Endothelial cell of umbilical vein (primary cell): Measurements from ENCODE around the gene CDCP1. TPM values are rescaled to one million over a fixed set of nuclear protein-coding genes. Genes with fewer than 3 reads are reported as not detected.

ENCODE experiments used
- BruUV-seq: library from RNA; stranded (reverse); fragments of 400-500 nt; replicated peaks from 2 replicates; lab custom pipeline; 2021; lab: Mats Ljungman, UMichigan
- CTCF ChIA-PET: fragments of 300-600, 350-600 bp; sonication (Branson Sonifier 250); formaldehyde crosslinking; loops from one replicate; lab custom pipeline; 2021; ENCODE audit warnings: antibody characterized with exemption, inconsistent platforms; lab: Charles Lee
- POLR2A ChIA-PET: fragments of 300-600, 350-600 bp; sonication (Branson Sonifier 250); formaldehyde crosslinking; loops from one replicate; lab custom pipeline; 2021; ENCODE audit warnings: antibody characterized with exemption, inconsistent platforms; lab: Charles Lee
- DNase-seq: peaks from one replicate; pipeline ENCODE4 v3.0.0-alpha.2; 2011; ENCODE audit warnings: low read depth, low spot score
- FAIRE-seq: peaks from 2 replicates; lab custom pipeline; 2011; peaks lifted over from hg19 to GRCh38; lab: Jason Lieb, UNC
- H2AFZ ChIP-seq: 2 replicates; pipeline ENCODE4 v1.6.0; 2012; ENCODE audit warnings: low read depth, low read length, control low read depth, inconsistent platforms
- H3K27ac ChIP-seq: 2 replicates; pipeline ENCODE4 v1.5.1; 2011; ENCODE audit warnings: low read depth, mild to moderate bottlenecking, control low read depth, low read length, moderate library complexity; ENCODE audit not compliant: insufficient read depth
- H3K27me3 ChIP-seq, 2 experiments: 2 replicates each; pipeline versions ENCODE4 v1.6.0 to v1.6.1; 2011; ENCODE audit warnings: low read length in 2 of 2, mixed read lengths in 1 of 2; ENCODE audit not compliant: control insufficient read depth in 2 of 2, insufficient read depth in 2 of 2
- H3K36me3 ChIP-seq, 2 experiments: 2 replicates in 1 of 2; 3 replicates in 1 of 2; pipeline ENCODE4 v1.5.1; 2011; ENCODE audit warnings: low read length in 2 of 2, mild to moderate bottlenecking in 1 of 2, moderate library complexity in 1 of 2; ENCODE audit not compliant: control insufficient read depth in 2 of 2, insufficient read depth in 2 of 2; ENCODE audit errors: extremely low read depth in 1 of 2
- H3K4me1 ChIP-seq: 3 replicates; pipeline ENCODE4 v1.5.1; 2011; ENCODE audit warnings: mild to moderate bottlenecking, low read length; ENCODE audit not compliant: control insufficient read depth, insufficient read depth; ENCODE audit errors: extremely low read depth
- H3K4me2 ChIP-seq: 2 replicates; pipeline ENCODE4 v1.6.1; 2011; ENCODE audit warnings: low read length, control low read depth, mixed read lengths; ENCODE audit not compliant: insufficient read depth
- H3K4me3 ChIP-seq, 3 experiments: fragments of 200-600 bp in 1 of 3; sonication (generic), shearing (Covaris generic) in 1 of 3; replicated peaks in 1 of 3; 2 replicates each; pipeline ENCODE4 v1.5.1; 2011 to 2016; ENCODE audit warnings: control low read depth in 3 of 3, low read length in 3 of 3, mild to moderate bottlenecking in 2 of 3, inconsistent platforms in 1 of 3, low read depth in 1 of 3, moderate library complexity in 1 of 3; ENCODE audit not compliant: insufficient read depth in 1 of 3
- H3K79me2 ChIP-seq: 2 replicates; pipeline ENCODE4 v1.6.0; 2012; ENCODE audit warnings: low read length, inconsistent platforms; ENCODE audit not compliant: control insufficient read depth, insufficient read depth
- H3K9ac ChIP-seq: replicated peaks from 2 replicates; pipeline ENCODE3; 2011; ENCODE audit warnings: low read length, control low read depth; ENCODE audit not compliant: insufficient read depth; ENCODE audit errors: extremely low read depth
- H3K9me1 ChIP-seq: replicated peaks from 3 replicates; pipeline ENCODE4 v1.6.0; 2011; ENCODE audit warnings: mild to moderate bottlenecking, low read length; ENCODE audit not compliant: control insufficient read depth, insufficient read depth; ENCODE audit errors: extremely low read depth
- H3K9me3 ChIP-seq: replicated peaks from 2 replicates; pipeline ENCODE4 v1.5.1; 2012; ENCODE audit warnings: low read length, inconsistent platforms; ENCODE audit not compliant: control insufficient read depth, insufficient read depth
- H4K20me1 ChIP-seq: replicated peaks from 2 replicates; pipeline ENCODE3; 2011; ENCODE audit warnings: mild to moderate bottlenecking, low read length; ENCODE audit not compliant: control insufficient read depth, insufficient read depth; ENCODE audit errors: extremely low read depth
- EZH2 ChIP-seq: IDR thresholded peaks from 2 replicates; pipeline ENCODE4 v1.6.1; 2012; ENCODE audit warnings: borderline replicate concordance, low read depth, mild to moderate bottlenecking, moderate library complexity, low read length, inconsistent platforms; ENCODE audit not compliant: severe bottlenecking
- FOS ChIP-seq: IDR thresholded peaks from 2 replicates; pipeline ENCODE4 v1.6.1; 2011; ENCODE audit warnings: mild to moderate bottlenecking, low read length, moderate library complexity, borderline replicate concordance; ENCODE audit not compliant: insufficient read depth
- GATA2 ChIP-seq: IDR thresholded peaks from 2 replicates; pipeline ENCODE4 v1.7.0; 2011; ENCODE audit warnings: low read depth, mild to moderate bottlenecking, moderate library complexity, mixed read lengths, low read length; ENCODE audit not compliant: insufficient read length, insufficient read depth
- JUN ChIP-seq: IDR thresholded peaks from 2 replicates; pipeline ENCODE4 v1.6.1; 2011; ENCODE audit warnings: borderline replicate concordance, low read depth; ENCODE audit not compliant: insufficient read length, insufficient read depth
- MYC ChIP-seq: IDR thresholded peaks from one replicate; pipeline ENCODE4 v1.6.1; 2011; ENCODE audit warnings: mild to moderate bottlenecking, low read depth, low read length
- POLR2A ChIP-seq: IDR thresholded peaks from 2 replicates; pipeline ENCODE4 v1.6.1; 2012; ENCODE audit warnings: low read depth, mild to moderate bottlenecking, control low read depth, low read length
- POLR2AphosphoS5 ChIP-seq: IDR thresholded peaks from 2 replicates; pipeline ENCODE4 v1.6.1; 2012; ENCODE audit warnings: low read depth, mild to moderate bottlenecking, control low read depth, low read length, moderate library complexity; ENCODE audit not compliant: insufficient read depth
- dilution Hi-C: fragments of 300-500 bp; cut with MboI; formaldehyde crosslinking; loops from one replicate; pipeline ENCODE4 v1.15.0; 2019; ENCODE audit warnings: low sequenced_read_pairs; ENCODE audit not compliant: extremely low pct_ligation_motif_present
- intact Hi-C: fragments of 100-400 bp; cut with micrococcal nuclease; formaldehyde crosslinking; loops from one replicate; pipeline ENCODE4 v1.10.0; 2022
- polyA plus RNA-seq, 4 experiments: library from polyadenylated mRNA; depleted of rRNA in 3 of 4; stranded (reverse) in 3 of 4; unstranded in 1 of 4; fragments of >200 nt; gene quantifications; 2 replicates each; pipeline versions ENCODE4 v1.2.1 to v1.2.3, GENCODE V29; 2011 to 2012; ENCODE audit warnings: missing spikeins in 1 of 4
- total RNA-seq: library from RNA; stranded (reverse); gene quantifications from 2 replicates; pipeline ENCODE4 v1.2.3, GENCODE V29; 2021
- TF ChIP-seq, protein P1 (sequence below), 2 donors: IDR thresholded peaks; 1 replicate in 1 of 2; 2 replicates in 1 of 2; pipeline ENCODE4 v1.5.1; 2011; ENCODE audit warnings: low read length in 2 of 2, mild to moderate bottlenecking in 2 of 2, moderate library complexity in 2 of 2, control low read depth in 1 of 2, inconsistent platforms in 1 of 2, low read depth in 1 of 2; ENCODE audit not compliant: insufficient read depth in 1 of 2; ENCODE audit errors: extremely low read depth in 1 of 2
- TF ChIP-seq, protein P2 (sequence below): IDR thresholded peaks from 2 replicates; pipeline ENCODE4 v1.6.1; 2011; ENCODE audit not compliant: insufficient read depth, insufficient read length

Gene CDCP1
- total and polyA plus RNA-seq, 2 donors (not counting 3 experiments of a cell fraction or from before 2014, with no cell fraction given): 0.01 to 0.22 TPM

DNA sequence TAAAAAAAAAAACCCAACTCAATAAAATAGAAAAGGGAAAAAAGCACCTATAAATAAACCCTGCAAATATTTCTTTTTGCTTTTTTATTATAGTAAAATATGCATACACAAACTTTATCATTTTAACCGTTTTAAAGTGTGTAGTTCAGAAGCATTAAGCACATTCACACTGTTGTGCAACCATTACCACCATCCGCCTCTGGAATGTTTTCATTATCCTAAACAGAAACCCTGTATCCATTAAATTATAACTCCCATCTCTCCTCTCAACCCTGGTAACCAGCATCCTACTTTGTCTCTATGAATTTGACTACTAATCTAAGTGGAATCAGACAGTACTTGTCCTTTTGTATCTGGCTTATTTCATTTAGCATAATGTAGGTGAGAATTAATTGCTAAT is 15.0 kb downstream of the CDCP1 start:
- TF ChIP-seq EZH2 (no peak), FOS (no peak), MYC (no peak), JUN (no peak), GATA2 (no peak), POLR2AphosphoS5 (no peak), POLR2A (no peak)
- TF ChIP-seq, protein P1, sequence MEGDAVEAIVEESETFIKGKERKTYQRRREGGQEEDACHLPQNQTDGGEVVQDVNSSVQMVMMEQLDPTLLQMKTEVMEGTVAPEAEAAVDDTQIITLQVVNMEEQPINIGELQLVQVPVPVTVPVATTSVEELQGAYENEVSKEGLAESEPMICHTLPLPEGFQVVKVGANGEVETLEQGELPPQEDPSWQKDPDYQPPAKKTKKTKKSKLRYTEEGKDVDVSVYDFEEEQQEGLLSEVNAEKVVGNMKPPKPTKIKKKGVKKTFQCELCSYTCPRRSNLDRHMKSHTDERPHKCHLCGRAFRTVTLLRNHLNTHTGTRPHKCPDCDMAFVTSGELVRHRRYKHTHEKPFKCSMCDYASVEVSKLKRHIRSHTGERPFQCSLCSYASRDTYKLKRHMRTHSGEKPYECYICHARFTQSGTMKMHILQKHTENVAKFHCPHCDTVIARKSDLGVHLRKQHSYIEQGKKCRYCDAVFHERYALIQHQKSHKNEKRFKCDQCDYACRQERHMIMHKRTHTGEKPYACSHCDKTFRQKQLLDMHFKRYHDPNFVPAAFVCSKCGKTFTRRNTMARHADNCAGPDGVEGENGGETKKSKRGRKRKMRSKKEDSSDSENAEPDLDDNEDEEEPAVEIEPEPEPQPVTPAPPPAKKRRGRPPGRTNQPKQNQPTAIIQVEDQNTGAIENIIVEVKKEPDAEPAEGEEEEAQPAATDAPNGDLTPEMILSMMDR (IDR thresholded peaks at IDR 0.05; ENCODE audit: extremely low read depth in 1 of 2, insufficient read depth in 1 of 2, low read depth in 1 of 2, low read length in 2 of 2): no peak
- TF ChIP-seq, protein P2, sequence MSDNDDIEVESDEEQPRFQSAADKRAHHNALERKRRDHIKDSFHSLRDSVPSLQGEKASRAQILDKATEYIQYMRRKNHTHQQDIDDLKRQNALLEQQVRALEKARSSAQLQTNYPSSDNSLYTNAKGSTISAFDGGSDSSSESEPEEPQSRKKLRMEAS: no peak
- intact Hi-C loops (no loop called here), dilution Hi-C loops (no loop called here)
- Histone ChIP-seq H3K36me3 (no peaks in the 10 kb centered on the region), H4K20me1 (no peaks in the 10 kb centered on the region), H3K27me3 (no peaks in the 10 kb centered on the region), H3K9me3 (no peaks in the 10 kb centered on the region), H3K4me3 (no peak overlapping the region), H3K79me2 (no peaks in the 10 kb centered on the region), H3K9me1 (no peaks in the 10 kb centered on the region), H3K4me1 (no peaks in the 10 kb centered on the region), H3K9ac (no peak overlapping the region), H2AFZ (no peak overlapping the region), H3K4me2 (no peak overlapping the region), H3K27ac (no peak overlapping the region)
- POLR2A ChIA-PET: no interaction called here
- FAIRE-seq (no peak), DNase-seq (no peak)
- CTCF ChIA-PET: interaction anchor here (1.7 kb wide), 1 partner anchor 13 kb away, joined by 5 read pairs; no protein-coding TSS in a partner anchor
- BruUV-seq: no TSS peak
